NCI-H345 (cell line): ENCODE results near the gene KRT80.

ENCODE experiments used
- DNase-seq: peaks from one replicate; lab custom pipeline; 2025; lab: John Stamatoyannopoulos, UW

The KRT80 gene

GRCh38 chr12:52228931-52229330 lies 37.1 kb upstream of the KRT80 start:
- DNase-seq: no peak

GRCh38 chr12:52228366-52228765 lies 36.6 kb upstream of the KRT80 start:
- no peak for DNase-seq

DNA sequence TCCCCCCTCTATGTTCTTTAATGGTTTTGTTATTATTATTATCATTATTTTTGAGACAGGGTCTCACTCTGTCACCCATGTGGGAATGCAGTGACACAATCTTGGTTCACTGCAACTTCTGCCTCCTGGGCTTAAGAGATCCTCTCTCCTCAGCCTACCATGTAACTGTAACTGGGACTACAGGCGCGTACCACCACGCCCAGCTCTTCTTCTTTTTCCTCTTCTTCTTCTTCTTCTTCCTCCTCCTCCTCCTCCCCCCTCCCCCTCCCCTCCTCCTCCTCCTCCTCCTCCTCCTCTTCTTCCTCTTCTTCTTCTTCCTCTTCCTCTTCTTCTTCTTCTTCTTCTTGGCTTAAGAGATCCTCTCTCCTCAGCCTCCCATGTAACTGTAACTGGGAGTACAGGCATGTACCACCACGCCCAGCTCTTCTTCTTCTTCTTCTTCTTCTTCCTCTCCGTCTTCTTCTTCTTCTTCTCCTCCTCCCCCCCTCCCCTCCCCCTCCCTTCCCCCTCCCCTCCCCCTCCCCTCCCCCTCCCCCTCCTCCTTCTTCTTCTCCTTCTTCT lies 35.9 kb upstream of the KRT80 start:
- DNase-seq: no peak

DNA sequence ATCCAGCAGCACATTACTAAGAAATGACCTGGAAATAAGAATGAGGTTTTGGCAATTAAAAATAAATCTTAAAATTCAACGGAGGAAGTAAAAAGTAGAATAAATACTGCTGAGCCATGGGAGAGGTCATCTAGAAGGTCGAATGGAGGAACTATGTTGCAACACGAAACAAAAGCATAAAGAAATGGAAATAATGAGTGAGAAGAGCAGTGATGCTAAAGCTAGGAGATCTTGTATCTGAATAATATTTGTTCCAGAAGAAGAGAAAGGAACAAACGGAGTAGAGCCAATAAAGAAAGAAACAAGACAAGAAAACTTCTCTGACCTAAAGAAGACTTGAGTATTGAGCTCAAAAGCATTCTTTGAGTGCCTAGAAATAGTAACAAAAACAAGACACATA lies 34.6 kb upstream of the KRT80 start:
- DNase-seq: no peak

DNA sequence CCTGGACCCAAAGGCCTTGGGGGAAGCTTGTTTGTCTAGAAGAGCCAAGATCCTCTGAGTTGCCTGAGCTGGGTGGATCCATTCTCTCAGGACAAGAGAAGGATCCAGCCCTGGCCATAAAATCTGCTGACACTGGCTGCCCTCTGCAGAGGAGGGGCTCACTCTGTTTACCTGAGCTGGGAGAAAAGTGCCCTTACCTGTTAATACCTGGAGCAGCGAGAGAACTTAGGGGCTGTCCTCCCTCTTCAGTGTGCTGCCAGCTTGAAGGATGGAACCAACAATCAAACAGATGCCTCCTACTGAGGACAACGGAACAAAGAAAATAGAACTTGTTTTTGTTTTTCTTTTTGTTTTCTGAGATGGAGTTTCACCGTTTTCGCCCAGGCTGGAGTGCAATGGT lies 33.9 kb upstream of the KRT80 start:
- DNase-seq: no peak

- no peak for DNase-seq
Measured at GRCh38 chr12:52224151-52224550, 32.3 kb upstream of the KRT80 start.

DNA sequence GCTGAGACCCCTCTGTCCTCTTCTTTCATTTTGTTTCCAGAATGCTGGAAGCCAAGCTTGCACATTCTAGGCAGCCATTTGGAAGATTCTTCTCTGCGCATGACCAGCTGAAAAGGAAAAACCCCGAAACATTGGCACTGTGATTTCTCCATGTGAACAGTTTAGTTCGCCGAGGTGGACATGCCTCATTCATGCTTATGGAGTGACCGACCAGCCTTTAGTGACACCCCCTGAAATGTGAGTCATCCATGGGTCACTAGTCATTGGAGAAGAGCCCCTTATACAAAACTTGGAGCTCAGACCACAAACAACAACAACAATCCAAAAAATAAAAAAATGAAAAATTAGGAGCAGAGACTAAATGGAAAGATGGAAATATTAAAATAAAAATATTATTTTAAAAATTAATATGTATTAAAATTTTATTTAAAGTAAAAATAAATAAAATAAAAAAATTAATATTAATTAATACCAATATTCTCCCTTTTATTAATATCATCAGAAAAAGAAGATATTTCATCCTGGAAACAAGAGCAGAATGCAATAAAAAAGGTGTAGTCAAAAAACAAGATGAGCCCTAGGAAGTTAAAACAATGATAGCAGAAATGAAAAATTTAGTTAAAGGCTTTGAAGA lies 31.7 kb upstream of the KRT80 start:
- DNase-seq: no peak

GRCh38 chr12:52222692-52223091 lies 30.9 kb upstream of the KRT80 start:
- DNase-seq: no peak

- peak; percentile 39 for DNase-seq
Measured at GRCh38 chr12:52221912-52222457, 30.2 kb upstream of the KRT80 start.

- no peak for DNase-seq
Measured at GRCh38 chr12:52221070-52221781, 29.4 kb upstream of the KRT80 start.

DNA sequence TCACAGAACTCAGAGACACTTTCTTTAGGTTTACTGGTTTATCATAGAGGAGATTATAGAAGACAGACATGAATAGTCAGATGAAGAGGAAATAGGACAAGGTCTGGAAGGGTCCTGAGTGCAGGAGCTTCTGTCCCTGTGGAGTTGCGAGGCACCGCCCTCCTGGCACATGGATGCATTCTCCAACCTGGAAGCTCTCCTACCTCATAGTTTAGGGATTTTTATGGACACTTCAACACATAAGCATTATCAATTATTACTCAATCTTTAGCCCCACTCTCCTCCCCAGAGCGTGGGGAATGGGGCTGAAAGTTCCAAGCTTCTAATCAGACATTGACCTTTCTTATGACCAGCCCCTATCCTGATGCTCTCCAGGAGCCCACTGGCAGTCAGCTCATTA lies 28.7 kb upstream of the KRT80 start:
- DNase-seq: no peak

- no peak for DNase-seq
Measured at GRCh38 chr12:52218001-52218400, 26.2 kb upstream of the KRT80 start.

- DNase-seq: peak; percentile 60
Measured at GRCh38 chr12:52217223-52217622, 25.4 kb upstream of the KRT80 start.

DNA sequence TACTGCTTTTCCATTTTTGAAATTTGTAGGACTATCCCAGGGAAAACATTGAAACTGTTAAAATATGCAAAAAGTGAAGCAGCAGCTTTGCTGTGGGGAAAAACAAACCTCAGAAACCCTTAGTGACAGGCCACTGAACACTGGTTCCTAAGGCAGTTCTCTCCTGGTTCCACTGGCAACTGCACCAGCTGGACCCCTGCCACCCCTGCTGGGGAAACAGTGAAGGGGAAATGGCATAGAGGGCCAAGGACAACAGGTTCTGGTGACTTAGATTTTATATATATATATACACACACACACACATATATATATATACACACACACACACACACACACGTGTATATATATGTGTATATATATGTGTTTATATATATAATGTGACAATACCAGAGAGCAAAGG lies 25.0 kb upstream of the KRT80 start:
- DNase-seq: no peak

DNA sequence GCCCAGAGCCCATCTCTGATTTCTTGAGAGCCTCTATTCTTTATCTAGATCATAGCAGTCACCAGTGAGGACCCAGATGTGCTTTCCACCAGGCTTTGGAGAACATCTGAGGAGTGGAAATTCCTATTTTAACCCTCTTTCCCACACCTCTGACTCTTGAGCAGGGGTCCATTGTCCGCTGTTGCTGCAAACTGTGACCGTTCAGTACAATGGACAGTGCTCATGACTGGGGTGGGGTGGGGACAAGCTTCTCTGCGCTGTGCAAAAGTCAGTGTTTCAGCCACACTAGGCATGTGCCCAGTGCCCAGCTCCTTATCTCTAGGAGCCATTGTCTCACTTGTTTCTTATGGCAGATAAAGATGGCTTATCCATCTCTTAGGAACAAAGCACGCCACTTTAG lies 24.3 kb upstream of the KRT80 start:
- no peak for DNase-seq

DNA sequence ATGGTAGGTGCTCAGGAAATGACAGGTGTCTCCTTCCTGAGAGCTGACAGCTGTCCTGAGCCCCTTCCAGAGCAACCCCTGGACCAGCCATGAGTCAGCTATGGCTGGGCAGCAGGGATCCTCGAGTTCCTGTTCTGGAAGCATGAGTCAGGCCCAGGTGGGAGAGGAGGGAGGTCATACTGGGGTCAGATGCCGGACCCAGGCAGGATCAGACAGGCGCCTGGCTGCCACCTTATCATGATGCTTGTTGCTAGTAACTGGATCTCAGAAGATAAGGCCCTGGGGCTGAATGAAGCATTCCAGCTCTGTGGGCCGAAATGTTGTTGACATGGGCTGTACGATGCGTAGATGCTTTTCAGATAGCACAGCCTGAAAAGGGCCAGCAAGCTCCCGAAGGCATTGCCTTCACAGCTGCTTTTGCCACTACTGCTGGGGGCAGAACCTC lies 23.8 kb upstream of the KRT80 start:
- no peak for DNase-seq

DNA sequence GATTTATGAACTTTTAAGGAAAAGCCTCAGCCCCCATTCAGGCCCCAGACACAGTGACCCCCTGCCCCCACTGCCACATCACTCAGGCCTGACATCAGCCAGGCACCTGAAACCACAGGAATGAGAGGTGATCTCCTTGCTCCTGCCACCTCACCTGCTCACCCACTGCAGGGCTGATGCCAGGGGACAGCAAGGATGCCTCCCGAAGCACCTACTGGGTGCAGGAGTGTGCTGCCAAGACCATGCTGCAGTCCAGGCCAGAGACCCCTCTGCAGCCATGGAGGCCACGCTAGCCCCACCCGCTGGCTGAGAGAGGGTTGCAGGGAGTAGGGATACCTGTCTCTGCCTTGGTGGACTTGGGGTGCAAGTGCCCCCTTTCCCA lies 22.6 kb upstream of the KRT80 start:
- no peak for DNase-seq

- DNase-seq: peak; percentile 79
Measured at GRCh38 chr12:52213564-52214420, 22.0 kb upstream of the KRT80 start.

DNA sequence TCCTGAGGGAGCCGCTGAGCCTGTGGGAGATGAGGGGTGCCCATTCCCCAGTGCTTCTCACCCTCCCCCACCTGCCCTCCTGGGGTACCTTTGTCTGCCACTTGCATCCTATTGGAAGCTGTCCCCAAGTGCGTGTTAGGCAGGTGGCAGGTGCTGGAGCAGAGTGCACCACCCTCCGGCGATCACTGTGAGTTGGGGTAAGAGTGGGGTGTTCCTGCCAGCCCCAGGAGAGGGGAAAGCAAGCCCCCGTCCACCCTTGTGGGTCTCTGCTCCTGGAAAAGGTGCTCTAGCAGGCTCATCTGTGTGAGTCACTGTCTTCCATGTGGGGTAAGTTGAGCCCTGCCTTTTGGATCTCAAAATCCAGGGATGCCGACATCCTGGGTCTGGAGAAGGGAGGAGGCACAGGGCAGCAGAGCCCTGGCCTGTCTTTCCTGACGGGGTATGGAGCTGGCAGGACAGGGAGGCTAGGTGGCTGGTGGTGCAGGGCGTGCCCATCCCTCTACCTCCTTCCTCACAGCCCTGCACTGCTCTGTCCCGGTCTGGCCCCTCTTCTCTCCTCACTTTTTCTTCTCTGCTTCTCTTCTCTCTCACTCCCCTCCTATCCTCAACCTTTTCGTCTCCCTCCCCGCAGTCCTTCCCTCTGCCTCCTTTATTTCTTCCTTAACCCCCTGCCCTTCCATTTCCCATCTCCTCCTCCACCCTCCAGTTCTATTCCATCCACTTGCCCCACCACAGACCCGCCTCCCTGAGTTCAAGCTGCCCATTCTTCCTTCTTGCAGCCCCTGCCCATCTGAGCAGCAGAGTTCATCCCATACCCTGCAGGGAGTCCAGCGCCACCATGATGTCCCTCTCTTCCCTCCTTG lies 21.1 kb upstream of the KRT80 start:
- DNase-seq: peak; percentile 70

DNA sequence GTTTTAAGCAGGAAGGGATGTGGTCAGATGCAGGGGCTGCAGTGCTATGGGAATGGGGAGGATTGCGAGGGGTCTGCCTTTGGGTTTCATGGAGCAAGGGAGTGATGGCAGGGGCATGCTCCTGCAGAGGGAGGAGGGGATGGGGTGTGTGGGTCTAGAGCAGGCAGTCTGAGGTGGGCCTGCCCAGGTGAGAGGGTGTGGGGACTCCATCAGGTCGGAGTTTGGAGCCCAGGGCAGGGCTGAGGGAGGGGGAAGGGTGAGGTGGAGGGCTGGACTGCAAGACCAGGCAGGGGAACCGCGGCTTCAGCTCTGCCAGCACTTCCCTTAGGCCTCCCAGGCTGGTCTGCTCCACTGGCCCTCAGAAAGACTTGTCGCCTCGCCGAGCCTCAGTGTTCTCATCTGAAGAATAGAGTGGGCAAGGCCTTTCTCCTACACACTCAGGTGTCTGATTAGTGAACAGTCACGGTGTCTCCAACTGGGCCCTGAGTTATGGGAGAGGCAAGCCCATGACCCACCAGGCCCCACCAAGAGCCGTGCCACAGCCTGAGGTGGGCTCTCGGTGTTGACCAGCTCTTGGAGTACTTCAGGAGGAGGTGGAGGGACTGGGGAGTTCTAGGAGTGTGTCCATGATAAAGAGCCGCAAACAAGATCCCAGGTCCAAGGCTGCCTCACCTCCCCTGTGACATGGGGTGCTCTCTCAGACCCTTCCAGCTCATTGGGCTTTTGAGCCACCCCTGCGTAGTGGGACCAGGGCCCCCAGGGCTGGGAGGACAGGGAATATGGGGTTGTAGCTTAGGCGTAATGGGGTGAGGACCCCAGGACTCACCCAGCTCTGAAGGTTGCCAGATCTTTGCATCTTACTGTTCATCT lies 20.1 kb upstream of the KRT80 start:
- no peak for DNase-seq
